ENCODE results near the gene TMEM270. TPM values are rescaled to one million over a fixed set of nuclear protein-coding genes. Genes with fewer than 3 reads are reported as not detected.

TMEM270 gene
- total and polyA plus RNA-seq, 4 donors: not detected

DNA sequence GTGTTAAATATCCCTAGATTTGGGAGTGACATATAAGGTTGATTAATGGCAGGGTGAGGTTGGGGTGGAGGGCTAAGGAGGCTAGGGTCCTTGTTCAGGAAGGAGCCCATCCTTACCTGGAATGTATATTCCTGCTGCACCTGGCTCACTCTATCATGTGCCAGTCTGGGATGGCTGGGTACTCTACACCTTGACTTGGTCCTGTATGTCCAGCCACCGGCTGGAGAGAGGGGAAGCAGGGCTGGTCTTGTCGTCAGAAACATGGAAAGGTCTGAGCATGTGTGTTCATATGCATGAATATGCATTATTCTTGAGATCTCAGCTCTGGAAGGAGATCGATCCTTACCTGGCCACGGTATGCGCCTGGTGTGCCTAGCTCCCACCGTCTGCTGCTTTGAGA lies 33.2 kb downstream of the TMEM270 start:
- H3K9me3 ChIP-seq (ENCODE audit: control insufficient read depth, low read length): no peaks in the 10 kb centered on the region
- no peaks in the 10 kb centered on the region for H3K4me1 ChIP-seq (ENCODE audit: control insufficient read depth in 1 of 2, insufficient read depth in 2 of 2, low read length in 2 of 2)
- ATAC-seq (ENCODE audit: low FRiP score) (no peak), DNase-seq (no peak)
- intact Hi-C loops (cut with DNase I): loop anchor here (5.0 kb wide), 2 partner anchors 118 to 133 kb away; partner anchors contain the start of gene ELN (in 1 of the 2)
- no peak overlapping the region for H3K4me3 ChIP-seq (ENCODE audit: low read length in 2 of 2)
- no peaks in the 10 kb centered on the region for H3K36me3 ChIP-seq (ENCODE audit: control insufficient read depth in 1 of 2, insufficient read depth in 2 of 2, low read length in 1 of 2)
- H3K27ac ChIP-seq (ENCODE audit: low read depth in 1 of 2, low read length in 2 of 2): peak overlapping the region; percentile 83 to 87
- WGBS, 2 donors: 25 to 30% methylated on average over 6 of the region's 6 CpGs
- no peaks in the 10 kb centered on the region for H3K27me3 ChIP-seq (ENCODE audit: control insufficient read depth in 1 of 2, insufficient read depth in 2 of 2, low read length in 1 of 2)

DNA sequence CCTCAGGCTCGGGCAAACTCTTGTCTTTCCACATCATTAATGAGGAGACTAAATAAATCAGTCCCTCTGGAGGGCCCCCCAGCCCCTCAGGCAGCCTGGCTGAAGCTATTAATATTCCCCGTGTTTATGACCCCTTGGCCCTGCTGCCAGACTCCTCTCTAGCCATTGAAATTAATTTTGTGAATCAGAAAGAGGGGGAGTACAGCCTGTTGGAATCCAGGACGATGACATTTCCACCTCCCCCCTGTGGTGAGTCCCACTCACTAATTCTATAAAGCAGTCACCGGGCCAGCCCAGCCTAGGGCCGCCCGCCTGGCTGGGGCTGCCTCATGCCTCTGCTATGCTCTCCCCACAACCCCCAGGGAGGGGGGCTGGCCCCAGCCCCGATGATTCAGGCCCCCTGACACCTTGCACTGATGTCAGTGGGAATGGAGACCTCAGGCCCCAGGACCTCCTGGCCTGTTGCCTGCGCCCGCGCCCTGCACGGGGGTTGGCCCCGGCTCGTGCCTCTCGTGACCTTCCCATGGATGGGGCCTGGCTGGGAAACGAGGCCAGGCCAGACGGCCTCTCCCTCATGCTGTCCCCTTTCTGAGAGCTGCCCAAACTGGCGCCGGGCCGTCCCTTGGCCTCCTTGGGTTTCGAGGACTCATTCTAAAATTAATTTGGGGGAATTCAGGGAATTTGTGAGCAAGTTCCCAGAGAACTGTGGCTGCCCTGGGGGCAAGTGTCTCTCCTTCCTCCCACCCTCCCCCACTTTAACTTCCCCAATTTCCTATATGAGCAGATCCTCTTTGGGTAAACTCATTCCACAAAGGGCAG lies 34.0 kb downstream of the TMEM270 start:
- WGBS, 2 donors: 7 to 8% methylated on average over 20 of the region's 20 CpGs
- intact Hi-C loops (cut with DNase I): loop anchor here (5.0 kb wide), 3 partner anchors 77 to 132 kb away; partner anchors contain the start of gene ELN (in 1 of the 2)
- Histone ChIP-seq H3K9me3 (ENCODE audit: control insufficient read depth, low read length) (no peaks in the 10 kb centered on the region), H3K4me1 (ENCODE audit: control insufficient read depth in 1 of 2, insufficient read depth in 2 of 2, low read length in 2 of 2) (no peaks in the 10 kb centered on the region), H3K27me3 (ENCODE audit: control insufficient read depth in 1 of 2, insufficient read depth in 2 of 2, low read length in 1 of 2) (no peaks in the 10 kb centered on the region), H3K4me3 (ENCODE audit: low read length in 2 of 2) (no peak overlapping the region), H3K36me3 (ENCODE audit: control insufficient read depth in 1 of 2, insufficient read depth in 2 of 2, low read length in 1 of 2) (no peaks in the 10 kb centered on the region), H3K27ac (ENCODE audit: low read depth in 1 of 2, low read length in 2 of 2) (peak overlapping the region; percentile 90 to 93)
- DNase-seq (peak; percentile 96 to 98), ATAC-seq (ENCODE audit: low FRiP score) (peak; percentile 91)

DNA sequence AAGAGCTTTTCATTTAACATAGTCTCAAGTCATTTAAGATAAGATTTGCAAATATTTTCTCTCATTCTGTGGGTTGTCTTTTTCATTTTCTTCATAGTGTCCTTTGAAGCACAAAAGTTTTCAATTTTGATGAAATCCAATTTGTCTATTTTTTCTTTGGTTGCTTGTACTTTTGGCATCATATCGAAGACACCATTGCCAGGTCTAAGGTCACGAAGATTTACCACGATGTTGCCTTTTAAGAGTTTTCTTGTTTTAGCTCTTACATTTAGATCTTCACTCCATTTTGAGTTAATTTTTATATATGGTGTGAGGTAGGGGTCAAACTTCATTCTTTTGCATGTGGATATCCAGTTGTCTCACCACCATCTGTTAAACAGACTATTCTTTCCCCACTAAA lies 34.7 kb downstream of the TMEM270 start:
- Histone ChIP-seq H3K4me1 (ENCODE audit: control insufficient read depth in 1 of 2, insufficient read depth in 2 of 2, low read length in 2 of 2) (no peaks in the 10 kb centered on the region), H3K4me3 (ENCODE audit: low read length in 2 of 2) (no peak overlapping the region), H3K36me3 (ENCODE audit: control insufficient read depth in 1 of 2, insufficient read depth in 2 of 2, low read length in 1 of 2) (no peaks in the 10 kb centered on the region), H3K27me3 (ENCODE audit: control insufficient read depth in 1 of 2, insufficient read depth in 2 of 2, low read length in 1 of 2) (no peaks in the 10 kb centered on the region), H3K9me3 (ENCODE audit: control insufficient read depth, low read length) (no peaks in the 10 kb centered on the region), H3K27ac (ENCODE audit: low read depth in 1 of 2, low read length in 2 of 2) (peak overlapping the region; percentile 90 to 93)
- no peak for ATAC-seq (ENCODE audit: low FRiP score)
- no peak for DNase-seq
- 29 to 35% methylated on average over 3 of the region's 3 CpGs for WGBS, 2 donors
- intact Hi-C loops (cut with DNase I): loop anchor here in 1 of 2 donors (5.0 kb wide), 1 partner anchor 77 kb away; no protein-coding TSS in a partner anchor

- 41 to 48% methylated on average over 1 of the region's 1 CpG for WGBS, 2 donors
- H3K4me3 ChIP-seq (ENCODE audit: low read length in 2 of 2): no peak overlapping the region
- intact Hi-C loops (cut with DNase I): loop anchor here in 1 of 2 donors (5.0 kb wide), 1 partner anchor 76 kb away; no protein-coding TSS in a partner anchor
- no peaks in the 10 kb centered on the region for H3K27me3 ChIP-seq (ENCODE audit: control insufficient read depth in 1 of 2, insufficient read depth in 2 of 2, low read length in 1 of 2)
- DNase-seq (peak in 1 of 2 donors; percentile 74), ATAC-seq (ENCODE audit: low FRiP score) (no peak)
- no peaks in the 10 kb centered on the region for H3K36me3 ChIP-seq (ENCODE audit: control insufficient read depth in 1 of 2, insufficient read depth in 2 of 2, low read length in 1 of 2)
- H3K4me1 ChIP-seq (ENCODE audit: control insufficient read depth in 1 of 2, insufficient read depth in 2 of 2, low read length in 2 of 2): no peaks in the 10 kb centered on the region
- H3K9me3 ChIP-seq (ENCODE audit: control insufficient read depth, low read length): no peaks in the 10 kb centered on the region
- H3K27ac ChIP-seq (ENCODE audit: low read depth in 1 of 2, low read length in 2 of 2): peak overlapping the region; percentile 24 to 72
These were observed 35.5 kb downstream of the TMEM270 start for GRCh38 chr7:73896454-73896853.

GRCh38 chr7:73899731-73900142 lies 38.8 kb downstream of the TMEM270 start:
- H3K27ac ChIP-seq (ENCODE audit: low read depth in 1 of 2, low read length in 2 of 2): peak overlapping the region; percentile 92 to 94
- WGBS, 2 donors: 5 to 7% methylated on average over 15 of the region's 15 CpGs
- DNase-seq: peak; percentile 94 to 97
- intact Hi-C loops (cut with DNase I): loop anchor here (2.0 to 5.0 kb wide), 3 partner anchors 73 to 127 kb away; no protein-coding TSS in a partner anchor
- no peaks in the 10 kb centered on the region for H3K9me3 ChIP-seq (ENCODE audit: control insufficient read depth, low read length)
- H3K27me3 ChIP-seq (ENCODE audit: control insufficient read depth in 1 of 2, insufficient read depth in 2 of 2, low read length in 1 of 2): no peaks in the 10 kb centered on the region
- H3K4me1 ChIP-seq (ENCODE audit: control insufficient read depth in 1 of 2, insufficient read depth in 2 of 2, low read length in 2 of 2): no peaks in the 10 kb centered on the region
- no peaks in the 10 kb centered on the region for H3K36me3 ChIP-seq (ENCODE audit: control insufficient read depth in 1 of 2, insufficient read depth in 2 of 2, low read length in 1 of 2)
- H3K4me3 ChIP-seq (ENCODE audit: low read length in 2 of 2): no peak overlapping the region
- peak; percentile 68 for ATAC-seq (ENCODE audit: low FRiP score)

- H3K27me3 ChIP-seq (ENCODE audit: control insufficient read depth in 1 of 2, insufficient read depth in 2 of 2, low read length in 1 of 2): no peaks in the 10 kb centered on the region
- whole genome bisulfite sequencing, 2 donors: 5 to 9% methylated on average over 4 to 5 of the region's 5 CpGs
- H3K4me3 ChIP-seq (ENCODE audit: low read length in 2 of 2): no peak overlapping the region
- intact Hi-C loops (cut with DNase I): loop anchor here (5.0 kb wide), 1 partner anchor 92 kb away; no protein-coding TSS in a partner anchor
- ATAC-seq (ENCODE audit: low FRiP score) (peak; percentile 49), DNase-seq (peak; percentile 60 to 89)
- peak overlapping the region; percentile 92 to 94 for H3K27ac ChIP-seq (ENCODE audit: low read depth in 1 of 2, low read length in 2 of 2)
- no peaks in the 10 kb centered on the region for H3K36me3 ChIP-seq (ENCODE audit: control insufficient read depth in 1 of 2, insufficient read depth in 2 of 2, low read length in 1 of 2)
- no peaks in the 10 kb centered on the region for H3K4me1 ChIP-seq (ENCODE audit: control insufficient read depth in 1 of 2, insufficient read depth in 2 of 2, low read length in 2 of 2)
- no peaks in the 10 kb centered on the region for H3K9me3 ChIP-seq (ENCODE audit: control insufficient read depth, low read length)
These were observed 39.3 kb downstream of the TMEM270 start for GRCh38 chr7:73900286-73900685.

DNA sequence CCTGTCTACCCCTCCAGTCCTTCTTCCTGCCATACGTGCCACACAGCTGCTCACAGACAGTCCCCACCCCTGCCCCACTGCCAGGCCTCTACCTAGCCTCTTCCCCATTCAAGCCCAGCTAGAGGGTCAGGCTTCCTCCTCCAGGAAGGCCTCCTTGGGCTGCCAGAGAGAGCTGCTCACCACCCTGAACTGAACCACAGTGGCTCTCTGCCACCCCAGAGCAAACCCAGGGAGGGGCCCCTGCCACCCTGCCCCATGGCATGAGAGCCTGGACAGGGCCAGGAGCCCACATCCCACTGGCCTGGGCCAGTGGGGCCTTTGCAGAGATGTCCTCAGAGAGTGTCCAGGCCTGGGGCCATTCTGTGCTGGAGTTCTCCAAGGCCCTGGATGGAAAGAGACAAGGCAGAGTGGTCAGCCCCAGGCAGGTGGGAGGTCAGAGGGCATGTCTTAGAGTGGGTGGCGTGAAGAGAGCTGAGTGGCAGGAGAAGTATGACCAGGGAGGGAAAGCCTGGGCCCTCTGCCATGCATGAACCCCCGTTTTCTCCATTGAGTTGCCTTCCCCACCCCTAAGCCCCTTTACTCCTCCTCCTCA lies 40.4 kb downstream of the TMEM270 start:
- no peak for ATAC-seq (ENCODE audit: low FRiP score)
- intact Hi-C loops (cut with DNase I): loop anchor here (5.0 kb wide), 1 partner anchor 91 kb away; no protein-coding TSS in a partner anchor
- no peaks in the 10 kb centered on the region for H3K4me1 ChIP-seq (ENCODE audit: control insufficient read depth in 1 of 2, insufficient read depth in 2 of 2, low read length in 2 of 2)
- H3K27ac ChIP-seq (ENCODE audit: low read depth in 1 of 2, low read length in 2 of 2): peak overlapping the region; percentile 92 to 94
- peak; percentile 42 to 63 for DNase-seq
- H3K9me3 ChIP-seq (ENCODE audit: control insufficient read depth, low read length): no peaks in the 10 kb centered on the region
- WGBS, 2 donors: 44 to 67% methylated on average over 2 to 3 of the region's 3 CpGs
- H3K27me3 ChIP-seq (ENCODE audit: control insufficient read depth in 1 of 2, insufficient read depth in 2 of 2, low read length in 1 of 2): no peaks in the 10 kb centered on the region
- H3K4me3 ChIP-seq (ENCODE audit: low read length in 2 of 2): no peak overlapping the region
- no peaks in the 10 kb centered on the region for H3K36me3 ChIP-seq (ENCODE audit: control insufficient read depth in 1 of 2, insufficient read depth in 2 of 2, low read length in 1 of 2)

- intact Hi-C loops (cut with DNase I): loop anchor here (5.0 kb wide), 1 partner anchor 90 kb away; no protein-coding TSS in a partner anchor
- no peaks in the 10 kb centered on the region for H3K27me3 ChIP-seq (ENCODE audit: control insufficient read depth in 1 of 2, insufficient read depth in 2 of 2, low read length in 1 of 2)
- ATAC-seq (ENCODE audit: low FRiP score): no peak
- no peaks in the 10 kb centered on the region for H3K36me3 ChIP-seq (ENCODE audit: control insufficient read depth in 1 of 2, insufficient read depth in 2 of 2, low read length in 1 of 2)
- 65 to 66% methylated on average over 14 to 15 of the region's 15 CpGs for WGBS, 2 donors
- peak; percentile 46 to 71 for DNase-seq
- H3K27ac ChIP-seq (ENCODE audit: low read depth in 1 of 2, low read length in 2 of 2): peak overlapping the region in 1 of 2 donors; percentile 60
- no peaks in the 10 kb centered on the region for H3K9me3 ChIP-seq (ENCODE audit: control insufficient read depth, low read length)
- no peaks in the 10 kb centered on the region for H3K4me1 ChIP-seq (ENCODE audit: control insufficient read depth in 1 of 2, insufficient read depth in 2 of 2, low read length in 2 of 2)
- H3K4me3 ChIP-seq (ENCODE audit: low read length in 2 of 2): no peak overlapping the region
These were observed 41.1 kb downstream of the TMEM270 start for GRCh38 chr7:73901823-73902597.

All from aorta (tissue), 5 donors.